ENCODE data around the gene NPAS3.

NPAS3 gene

DNA sequence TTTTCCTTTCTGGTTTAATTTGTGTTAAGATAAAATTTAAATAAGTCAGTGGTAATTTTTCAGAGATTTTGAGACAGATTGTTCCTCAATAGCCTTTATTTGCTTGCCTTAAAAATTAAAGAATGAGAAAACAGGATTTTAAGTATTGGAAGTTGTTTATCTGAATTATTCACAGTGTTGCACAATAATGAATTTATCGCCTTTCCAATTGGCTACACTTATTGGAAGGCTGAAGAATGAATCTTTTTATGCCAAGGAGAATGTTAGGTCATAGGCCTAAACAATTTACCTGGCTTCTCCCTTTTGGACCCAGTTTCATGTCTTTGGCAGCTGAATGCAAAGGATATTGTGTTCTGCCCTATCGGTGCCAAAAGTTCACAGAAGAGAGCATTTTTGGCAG, 250.2 kb downstream of the NPAS3 start:
- no peak for DNase-seq

GRCh38 chr14:33191855-33192254, 253.2 kb downstream of the NPAS3 start:
- no peak for DNase-seq

- DNase-seq: no peak
Observed at GRCh38 chr14:33194551-33194950, 255.9 kb downstream of the NPAS3 start.

DNA sequence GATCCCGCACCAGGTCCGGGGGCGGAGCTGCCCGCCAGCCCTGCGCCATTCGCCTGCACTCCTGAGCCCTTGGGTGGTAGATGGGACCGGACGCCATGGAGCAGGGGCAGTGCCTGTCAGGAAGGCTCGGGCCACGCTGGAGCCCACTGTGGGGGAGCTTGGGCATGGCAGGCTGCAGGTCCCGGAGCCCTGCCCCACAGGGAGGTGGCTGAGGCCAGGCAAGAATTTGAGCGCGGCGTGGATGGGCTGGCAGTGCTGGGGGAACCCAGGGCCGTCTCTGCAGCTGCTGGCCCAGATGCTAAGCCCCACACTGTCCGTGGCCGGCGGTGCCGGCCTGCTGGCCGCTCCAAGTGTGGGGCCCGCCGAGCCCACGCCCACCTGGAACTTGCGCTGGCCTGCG, 260.0 kb downstream of the NPAS3 start:
- no peak for DNase-seq

GRCh38 chr14:33201116-33201515, 262.4 kb downstream of the NPAS3 start:
- DNase-seq: no peak

GRCh38 chr14:33206981-33207380, 268.3 kb downstream of the NPAS3 start:
- DNase-seq: no peak

DNA sequence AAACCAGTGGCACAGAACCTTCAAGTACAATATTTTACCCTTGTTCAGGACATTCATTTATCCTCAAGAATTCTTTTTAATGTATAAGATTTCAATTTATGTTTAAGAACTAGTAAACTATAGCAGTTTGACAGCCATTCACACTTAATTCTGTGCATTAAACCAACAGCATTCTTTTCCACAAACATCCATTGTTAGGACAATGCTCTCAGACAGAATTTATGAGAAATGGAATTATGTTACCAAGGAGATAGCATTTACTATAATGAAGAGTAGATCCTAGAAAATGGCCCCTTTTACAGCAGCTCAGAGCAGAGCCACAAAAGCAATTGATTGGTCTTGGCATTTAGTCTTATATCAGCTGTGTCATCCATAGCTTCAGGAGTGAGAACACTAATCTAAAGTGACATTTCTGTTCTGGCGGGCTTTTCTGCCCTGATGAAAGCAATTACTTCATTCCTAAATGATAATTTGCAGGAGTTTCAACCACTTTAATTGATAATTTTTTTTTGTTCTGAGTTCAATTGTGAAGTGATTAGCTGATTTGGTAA, 268.9 kb downstream of the NPAS3 start:
- no peak for DNase-seq

DNA sequence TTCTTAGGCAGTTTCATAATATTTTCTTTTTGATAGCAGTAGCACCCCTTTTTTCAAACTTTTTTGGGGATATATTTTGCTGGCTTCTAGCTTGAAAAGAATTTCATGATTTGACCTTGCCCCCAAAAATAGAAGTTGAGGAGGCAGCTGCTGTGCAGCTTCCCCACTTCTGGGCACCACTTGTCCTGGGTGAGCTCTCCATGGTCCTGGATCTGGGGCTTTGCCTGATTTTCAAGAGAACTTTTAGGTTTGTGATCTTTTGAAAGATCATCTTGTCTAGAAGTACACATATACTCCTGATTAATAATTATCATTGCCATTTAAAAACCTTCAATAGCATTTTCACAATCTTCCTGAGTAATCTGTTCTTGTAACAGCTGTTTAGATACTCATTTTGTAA, 271.6 kb downstream of the NPAS3 start:
- DNase-seq: no peak

DNA sequence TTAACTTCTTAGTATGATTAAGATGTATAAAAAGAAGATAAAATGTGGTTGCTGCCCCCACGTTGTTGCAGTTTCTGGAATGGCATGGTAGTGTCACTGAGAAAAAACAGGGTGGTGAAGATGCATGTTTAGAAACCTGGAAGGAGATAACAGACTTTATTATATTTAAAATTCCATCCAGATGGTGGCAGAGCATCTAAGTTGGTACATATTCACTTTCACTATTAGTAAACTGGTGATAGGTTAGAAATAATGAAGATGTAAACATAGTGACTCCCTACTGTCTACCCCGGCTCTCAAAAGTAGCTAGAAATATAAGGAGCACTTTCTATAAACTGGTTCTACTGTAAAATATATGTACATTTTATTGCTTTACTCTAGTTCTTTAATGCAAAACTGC, 279.3 kb downstream of the NPAS3 start:
- DNase-seq: no peak

DNA sequence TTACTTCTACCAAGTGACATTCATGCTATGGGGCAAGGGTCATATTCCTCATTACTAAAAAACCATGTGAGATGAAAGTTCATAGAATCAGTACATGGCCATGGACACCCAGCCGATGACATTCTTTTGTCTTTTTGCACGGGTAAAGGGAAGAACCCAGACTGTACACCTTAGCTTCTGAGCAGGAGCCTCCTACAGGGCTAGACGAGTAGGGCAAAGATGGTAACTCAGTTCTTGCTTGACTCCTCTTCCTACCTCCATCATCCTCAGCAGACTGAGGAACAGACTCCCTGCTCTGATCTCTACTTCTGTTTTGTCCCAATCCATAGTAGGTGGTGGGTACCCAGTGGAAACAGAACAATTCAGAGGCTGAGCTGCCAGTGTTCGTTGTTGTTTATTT, 281.3 kb downstream of the NPAS3 start:
- no peak for DNase-seq

DNA sequence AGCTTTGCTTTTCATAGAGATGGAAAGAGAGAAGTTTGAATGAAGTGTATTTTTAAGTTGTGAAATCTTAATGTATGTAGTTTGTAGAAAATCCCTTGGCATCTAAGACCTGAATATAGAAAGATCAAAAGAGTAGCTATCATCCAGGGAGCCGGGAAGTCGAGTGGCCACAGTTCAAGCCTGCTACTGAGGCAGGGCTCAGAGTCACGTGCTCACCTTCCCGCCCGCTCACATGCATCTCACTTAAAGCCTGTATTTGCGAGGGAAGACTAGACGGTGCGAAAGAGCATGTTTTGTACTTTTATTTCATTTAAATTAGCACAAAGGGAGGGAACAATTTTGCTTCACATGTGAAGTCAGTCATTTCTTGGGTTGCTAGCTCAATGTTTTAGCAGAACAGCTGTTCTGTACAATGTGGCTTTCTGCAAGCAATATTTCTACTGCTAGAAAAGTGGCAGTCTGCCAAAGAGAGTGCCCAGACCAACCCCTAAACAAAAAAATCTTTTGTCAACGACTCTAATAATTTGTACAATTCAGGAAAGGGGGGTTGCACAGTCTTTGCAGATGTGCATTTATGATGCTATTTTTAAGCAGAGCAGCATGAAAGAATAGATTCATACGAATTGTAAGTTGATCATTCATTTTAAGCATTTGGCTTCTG, 290.7 kb downstream of the NPAS3 start:
- DNase-seq: no peak

DNA sequence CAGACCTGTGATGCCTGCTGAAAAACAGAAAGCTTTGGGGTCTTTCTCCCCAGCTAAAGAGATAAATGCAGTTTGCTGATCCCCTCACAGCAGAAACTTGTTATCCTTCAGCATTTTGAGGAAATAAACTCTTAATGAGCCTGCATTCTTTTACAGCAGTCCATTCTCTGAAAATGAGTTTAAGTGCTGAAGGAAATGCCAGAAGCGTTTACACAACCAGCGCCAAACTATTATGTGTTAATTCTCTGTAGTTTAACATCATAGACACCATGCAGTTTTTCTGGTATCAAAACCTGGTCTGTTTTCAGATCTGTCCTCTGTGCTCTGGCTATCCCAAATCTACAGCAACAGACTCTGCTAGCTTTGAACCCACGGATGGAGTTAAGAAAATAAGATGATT, 291.3 kb downstream of the NPAS3 start:
- no peak for DNase-seq

GRCh38 chr14:33232031-33232430, 293.4 kb downstream of the NPAS3 start:
- no peak for DNase-seq

- DNase-seq: no peak
Observed at GRCh38 chr14:33237115-33237740, 298.5 kb downstream of the NPAS3 start.

DNA sequence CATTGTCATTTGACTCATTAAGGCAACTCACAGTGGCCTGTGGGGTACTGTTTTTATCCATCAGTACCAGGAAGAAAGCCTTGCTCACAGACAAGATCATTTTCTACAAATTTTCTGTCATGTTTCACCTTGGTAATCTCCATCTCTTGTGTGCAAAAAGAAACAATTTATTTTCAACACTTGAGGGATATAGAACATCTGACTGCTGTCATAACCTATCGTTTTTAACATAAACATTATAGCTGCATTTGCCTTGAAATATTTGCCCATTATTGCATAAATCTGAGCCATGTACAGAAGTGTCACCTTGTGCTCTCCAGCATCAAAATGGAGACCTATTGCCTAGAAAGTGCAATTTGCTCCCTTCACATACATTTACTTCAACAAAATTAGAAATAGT, 300.8 kb downstream of the NPAS3 start:
- DNase-seq: no peak

DNA sequence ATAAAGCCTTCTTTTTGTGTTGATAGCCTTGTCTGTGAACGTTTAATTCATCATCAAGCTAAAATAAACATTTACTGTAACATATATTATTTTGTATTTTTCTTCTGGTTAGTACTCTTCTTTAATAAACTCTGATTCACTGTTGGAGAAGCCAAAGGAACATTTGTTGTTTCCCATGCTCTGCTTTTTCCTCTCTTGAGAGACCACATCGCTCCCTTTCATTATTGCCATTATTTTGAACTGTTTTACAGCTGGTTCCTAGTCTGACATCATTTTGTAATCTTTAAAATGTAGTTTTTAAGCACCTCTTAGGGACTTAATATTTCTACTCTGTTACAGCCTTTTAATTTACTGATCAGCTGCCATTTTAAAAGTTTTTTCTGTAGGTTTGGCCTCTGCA, 301.8 kb downstream of the NPAS3 start:
- no peak for DNase-seq

- DNase-seq: no peak
Observed at GRCh38 chr14:33241331-33241730, 302.7 kb downstream of the NPAS3 start.

DNA sequence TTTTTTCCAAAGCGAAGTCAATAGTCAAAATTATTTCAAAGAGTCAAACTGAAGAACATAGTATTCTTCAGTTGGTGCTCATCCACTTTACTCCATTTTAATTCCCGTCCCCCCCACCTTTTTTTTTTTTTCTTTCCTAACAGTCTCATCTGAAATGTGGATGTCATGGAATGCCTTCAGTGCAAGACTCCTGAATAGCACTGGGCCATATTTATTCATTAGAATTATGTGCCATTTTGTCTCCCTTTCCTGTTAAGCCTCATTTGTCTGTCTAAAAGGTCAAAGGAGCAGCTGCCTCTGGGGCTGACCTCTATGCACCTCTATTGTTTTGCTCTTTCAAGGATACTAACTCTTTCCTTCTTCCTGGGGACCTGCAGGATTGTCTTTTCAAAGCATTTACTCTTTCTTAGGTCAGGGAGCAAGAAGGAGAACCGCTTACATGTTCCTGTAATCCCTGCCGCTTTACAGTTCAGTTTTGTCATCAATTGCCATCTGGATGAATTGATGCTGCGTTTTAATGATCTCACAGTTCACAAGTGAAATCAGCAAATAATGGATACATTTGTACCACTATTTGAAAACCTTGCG, 310.6 kb downstream of the NPAS3 start:
- DNase-seq: no peak

GRCh38 chr14:33250963-33251362, 312.3 kb downstream of the NPAS3 start:
- DNase-seq: no peak

- DNase-seq: no peak
Observed at GRCh38 chr14:33254342-33254741, 315.7 kb downstream of the NPAS3 start.

- no peak for DNase-seq
Observed at GRCh38 chr14:33254861-33255395, 316.2 kb downstream of the NPAS3 start.

- no peak for DNase-seq
Observed at GRCh38 chr14:33257796-33258195, 319.1 kb downstream of the NPAS3 start.

GRCh38 chr14:33259764-33260163, 321.1 kb downstream of the NPAS3 start:
- no peak for DNase-seq

GRCh38 chr14:33271216-33271615, 332.5 kb downstream of the NPAS3 start:
- DNase-seq: no peak
